SU-DHL-6 (cell line): ENCODE measurements around the gene MTMR2.

Source experiments
- EZH2phosphoT487 ChIP-seq: fragments of 200-600 bp; sonication (generic), shearing (Covaris generic); conservative IDR thresholded peaks from 2 replicates; pipeline ENCODE4 v1.6.1; 2018; ENCODE audit warnings: mild to moderate bottlenecking, antibody characterized with exemption, low read length, moderate library complexity, mixed read lengths
- TF ChIP-seq, protein P1 (sequence below): fragments of 200-600 bp; sonication (generic); IDR thresholded peaks from one replicate; pipeline ENCODE4 v1.5.1; 2017; ENCODE audit warnings: antibody characterized with exemption, mild to moderate bottlenecking, low read length, moderate library complexity; ENCODE audit not compliant: insufficient read depth, poor library complexity, severe bottlenecking

GRCh38 chr11:95832763-95833162, 91.1 kb downstream of the MTMR2 start:
- TF ChIP-seq, protein P1, sequence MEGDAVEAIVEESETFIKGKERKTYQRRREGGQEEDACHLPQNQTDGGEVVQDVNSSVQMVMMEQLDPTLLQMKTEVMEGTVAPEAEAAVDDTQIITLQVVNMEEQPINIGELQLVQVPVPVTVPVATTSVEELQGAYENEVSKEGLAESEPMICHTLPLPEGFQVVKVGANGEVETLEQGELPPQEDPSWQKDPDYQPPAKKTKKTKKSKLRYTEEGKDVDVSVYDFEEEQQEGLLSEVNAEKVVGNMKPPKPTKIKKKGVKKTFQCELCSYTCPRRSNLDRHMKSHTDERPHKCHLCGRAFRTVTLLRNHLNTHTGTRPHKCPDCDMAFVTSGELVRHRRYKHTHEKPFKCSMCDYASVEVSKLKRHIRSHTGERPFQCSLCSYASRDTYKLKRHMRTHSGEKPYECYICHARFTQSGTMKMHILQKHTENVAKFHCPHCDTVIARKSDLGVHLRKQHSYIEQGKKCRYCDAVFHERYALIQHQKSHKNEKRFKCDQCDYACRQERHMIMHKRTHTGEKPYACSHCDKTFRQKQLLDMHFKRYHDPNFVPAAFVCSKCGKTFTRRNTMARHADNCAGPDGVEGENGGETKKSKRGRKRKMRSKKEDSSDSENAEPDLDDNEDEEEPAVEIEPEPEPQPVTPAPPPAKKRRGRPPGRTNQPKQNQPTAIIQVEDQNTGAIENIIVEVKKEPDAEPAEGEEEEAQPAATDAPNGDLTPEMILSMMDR = no peak
- no peak for TF ChIP-seq EZH2phosphoT487
